Caco-2 (cell line): Measurements from ENCODE around the gene ARPC2. TPM values are rescaled to one million over a fixed set of nuclear protein-coding genes. Genes with fewer than 3 reads are reported as not detected.

Source experiments
- BruUV-seq: library from RNA; stranded (reverse); fragments of 400-500 nt; replicated peaks from 2 replicates; lab custom pipeline; 2021; lab: Mats Ljungman, UMichigan
- CTCF ChIA-PET: fragments of 300-600 bp; sonication (Branson Sonifier 250); formaldehyde crosslinking; loops from one replicate; lab custom pipeline; 2022; ENCODE audit warnings: antibody characterized with exemption; lab: Charles Lee
- POLR2A ChIA-PET: fragments of 300-600 bp; sonication (Branson Sonifier 250); formaldehyde crosslinking; loops from one replicate; lab custom pipeline; 2022; ENCODE audit warnings: antibody characterized with exemption; lab: Charles Lee
- DNase-seq, 2 experiments: peaks; one replicate each; pipeline versions ENCODE4 v3.0.0 to v3.0.0-alpha.2; 2020 to 2022
- H3K27me3 ChIP-seq: replicated peaks from 2 replicates; pipeline ENCODE4 v1.6.0; 2011; ENCODE audit warnings: low read length; ENCODE audit not compliant: control insufficient read depth, insufficient read depth
- H3K36me3 ChIP-seq: 2 replicates; pipeline ENCODE4 v1.5.1; 2011; ENCODE audit warnings: low read length; ENCODE audit not compliant: control insufficient read depth, insufficient read depth
- H3K4me1 ChIP-seq: fragments of 250-450 bp; sonication (Bioruptor Pico); 2 replicates; pipeline ENCODE4 v1.5.1; 2020; ENCODE audit warnings: mild to moderate bottlenecking
- H3K4me3 ChIP-seq: 2 replicates; pipeline ENCODE4 v1.5.1; 2011; ENCODE audit warnings: low read depth, mild to moderate bottlenecking, control low read depth, low read length
- H3K9me3 ChIP-seq: fragments of 250-450 bp; sonication (Bioruptor Pico); 2 replicates; pipeline ENCODE4 v1.5.1; 2020; ENCODE audit warnings: mild to moderate bottlenecking, moderate library complexity
- H3K27ac Mint-ChIP-seq: one replicate; pipeline ENCODE4 v1.8.0; 2022; ENCODE audit warnings: mixed read lengths; ENCODE audit not compliant: unreplicated experiment
- H3K27me3 Mint-ChIP-seq: one replicate; pipeline ENCODE4 v1.8.0; 2022; ENCODE audit warnings: mixed read lengths; ENCODE audit not compliant: insufficient read depth, unreplicated experiment
- H3K36me3 Mint-ChIP-seq: one replicate; pipeline ENCODE4 v1.8.0; 2022; ENCODE audit warnings: mild to moderate bottlenecking, mixed read lengths; ENCODE audit not compliant: insufficient read depth, unreplicated experiment
- H3K4me1 Mint-ChIP-seq: one replicate; pipeline ENCODE4 v1.8.0; 2022; ENCODE audit warnings: low read depth, mixed read lengths; ENCODE audit not compliant: unreplicated experiment
- H3K4me3 Mint-ChIP-seq: one replicate; pipeline ENCODE4 v1.8.0; 2022; ENCODE audit warnings: mild to moderate bottlenecking, moderate library complexity, mixed read lengths; ENCODE audit not compliant: unreplicated experiment
- H3K9me3 Mint-ChIP-seq: one replicate; pipeline ENCODE4 v1.8.0; 2022; ENCODE audit warnings: mixed read lengths; ENCODE audit not compliant: unreplicated experiment
- intact Hi-C: fragments of 100-400 bp; cut with micrococcal nuclease; formaldehyde crosslinking; loops from one replicate; pipeline ENCODE4 v1.10.0; 2022; ENCODE audit not compliant: unreplicated experiment
- total RNA-seq: library from RNA; stranded (reverse); gene quantifications from 2 replicates; pipeline ENCODE4 v1.2.3, GENCODE V29; 2022
- TF ChIP-seq, protein P1 (sequence below), 2 experiments: fragments of 200-600 bp in 1 of 2; IDR thresholded peaks; 1 replicate in 1 of 2; 2 replicates in 1 of 2; pipeline versions ENCODE4 v1.5.1 to v1.8.0; 2011 to 2022; ENCODE audit warnings: antibody characterized with exemption in 1 of 2, control low read depth in 1 of 2, inconsistent platforms in 1 of 2, low read depth in 1 of 2, low read length in 1 of 2, mild to moderate bottlenecking in 1 of 2, moderate library complexity in 1 of 2; ENCODE audit not compliant: insufficient read depth in 1 of 2, severe bottlenecking in 1 of 2, unreplicated experiment in 1 of 2

The ARPC2 gene
- total RNA-seq, 1 experiment from 2014 or later: 284 TPM

DNA sequence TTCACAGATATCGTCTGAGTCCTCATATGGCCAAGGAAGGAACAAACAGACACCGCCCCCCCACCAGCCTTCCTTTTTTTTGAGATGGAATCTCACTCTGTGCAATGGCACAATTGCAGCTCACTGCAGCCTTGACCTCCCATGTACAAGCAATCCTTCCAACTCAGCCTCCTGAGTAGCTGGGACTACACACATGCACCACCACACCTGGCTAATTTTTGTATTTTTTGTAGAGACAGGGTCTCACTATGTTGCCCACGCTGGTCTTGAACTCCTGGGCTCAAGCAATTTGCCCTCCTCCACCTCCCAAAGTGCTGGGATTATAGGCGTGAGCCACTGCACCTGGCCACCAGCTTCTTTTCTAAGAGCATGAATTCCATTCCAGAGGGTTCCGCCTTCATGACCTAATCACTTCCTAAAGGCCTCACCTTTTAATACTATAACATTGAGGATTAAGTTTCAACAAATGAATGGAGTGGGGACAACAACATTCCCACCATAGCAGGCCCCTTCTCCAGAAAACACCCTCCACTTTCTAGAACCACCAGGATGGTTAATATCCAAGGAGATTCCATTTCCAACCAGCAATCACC lies 77.5 kb downstream of the ARPC2 start:
- H3K9me3 Mint-ChIP-seq: no peaks in the 10 kb centered on the region
- H3K4me3 ChIP-seq: no peak overlapping the region
- POLR2A ChIA-PET: interaction anchor here (0.7 to 4.3 kb wide), 4 partner anchors 9 to 124 kb away, joined by 3 to 37 read pairs (median 9); no protein-coding TSS in a partner anchor
- TF ChIP-seq, protein P1, sequence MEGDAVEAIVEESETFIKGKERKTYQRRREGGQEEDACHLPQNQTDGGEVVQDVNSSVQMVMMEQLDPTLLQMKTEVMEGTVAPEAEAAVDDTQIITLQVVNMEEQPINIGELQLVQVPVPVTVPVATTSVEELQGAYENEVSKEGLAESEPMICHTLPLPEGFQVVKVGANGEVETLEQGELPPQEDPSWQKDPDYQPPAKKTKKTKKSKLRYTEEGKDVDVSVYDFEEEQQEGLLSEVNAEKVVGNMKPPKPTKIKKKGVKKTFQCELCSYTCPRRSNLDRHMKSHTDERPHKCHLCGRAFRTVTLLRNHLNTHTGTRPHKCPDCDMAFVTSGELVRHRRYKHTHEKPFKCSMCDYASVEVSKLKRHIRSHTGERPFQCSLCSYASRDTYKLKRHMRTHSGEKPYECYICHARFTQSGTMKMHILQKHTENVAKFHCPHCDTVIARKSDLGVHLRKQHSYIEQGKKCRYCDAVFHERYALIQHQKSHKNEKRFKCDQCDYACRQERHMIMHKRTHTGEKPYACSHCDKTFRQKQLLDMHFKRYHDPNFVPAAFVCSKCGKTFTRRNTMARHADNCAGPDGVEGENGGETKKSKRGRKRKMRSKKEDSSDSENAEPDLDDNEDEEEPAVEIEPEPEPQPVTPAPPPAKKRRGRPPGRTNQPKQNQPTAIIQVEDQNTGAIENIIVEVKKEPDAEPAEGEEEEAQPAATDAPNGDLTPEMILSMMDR (IDR thresholded peaks at IDR 0.05; ENCODE audit: insufficient read depth in 1 of 2, low read depth in 1 of 2, low read length in 1 of 2, severe bottlenecking in 1 of 2, unreplicated experiment in 1 of 2): no peak
- H3K36me3 ChIP-seq: no peaks in the 10 kb centered on the region
- peaks cover 25% of the 10 kb centered on the region for H3K36me3 Mint-ChIP-seq
- H3K27ac Mint-ChIP-seq: peak overlapping the region; percentile 100
- peaks cover 64% of the 10 kb centered on the region for H3K4me1 ChIP-seq
- H3K27me3 ChIP-seq: no peaks in the 10 kb centered on the region
- peak overlapping the region; percentile 86 for H3K4me3 Mint-ChIP-seq
- no peaks in the 10 kb centered on the region for H3K9me3 ChIP-seq
- intact Hi-C loops: loop anchor here (10.0 kb wide), 1 partner anchor 270 kb away; the partner anchor contains the start of genes CNOT9 and USP37
- BruUV-seq: no TSS peak
- CTCF ChIA-PET: interaction anchor here (1.6 to 11.4 kb wide), 4 partner anchors 8 to 106 kb away, joined by 4 to 121 read pairs (median 10); partner anchors contain the start of genes AAMP and PNKD
- H3K4me1 Mint-ChIP-seq: peaks cover 51% of the 10 kb centered on the region
- DNase-seq: peak; percentile 51 to 62
- no peaks in the 10 kb centered on the region for H3K27me3 Mint-ChIP-seq

DNA sequence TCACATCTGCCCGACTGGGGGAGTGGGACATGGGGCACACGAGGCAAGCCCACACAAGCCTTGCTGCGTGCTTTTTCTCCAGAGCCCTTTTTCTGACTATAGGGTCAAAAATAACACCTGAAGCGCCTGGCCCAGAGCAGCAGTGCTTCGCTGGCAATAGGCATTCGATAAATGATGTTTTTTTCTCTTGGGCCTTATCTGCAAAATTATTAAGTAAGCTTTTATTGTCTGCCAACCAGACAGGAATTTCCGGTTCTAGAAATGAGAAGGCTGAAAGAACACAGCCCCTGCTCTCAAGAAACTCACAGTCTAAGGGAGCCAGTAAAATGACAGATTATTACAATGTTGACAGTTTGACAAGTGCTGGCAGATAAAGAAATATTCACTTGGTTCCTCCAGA lies 78.0 kb downstream of the ARPC2 start:
- intact Hi-C loops: loop anchor here (10.0 kb wide), 1 partner anchor 270 kb away; the partner anchor contains the start of genes CNOT9 and USP37
- no TSS peak for BruUV-seq
- peak overlapping the region; percentile 86 for H3K4me3 Mint-ChIP-seq

DNA sequence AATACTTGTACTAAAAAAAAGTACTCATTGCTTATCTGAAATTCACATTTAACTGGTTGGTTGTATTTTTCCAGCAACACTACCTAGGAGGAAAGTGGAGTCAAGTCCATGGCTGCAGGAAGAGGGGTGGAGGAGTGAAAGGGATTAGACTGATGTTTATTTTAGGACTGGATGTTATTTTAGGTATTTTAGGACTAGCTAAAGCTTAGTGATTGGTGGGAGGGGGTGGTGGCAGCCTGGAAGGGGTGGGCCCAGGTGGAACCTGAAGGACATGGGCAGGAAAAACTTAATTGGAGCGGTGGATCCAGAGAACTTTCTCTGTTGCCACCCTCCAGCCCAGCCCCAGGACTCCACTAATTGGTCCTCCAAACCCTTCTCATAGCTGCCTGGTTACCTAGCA lies 79.2 kb downstream of the ARPC2 start:
- intact Hi-C loops: loop anchor here (10.0 kb wide), 1 partner anchor 269 kb away; the partner anchor contains the start of genes CNOT9 and USP37
- ChIA-PET POLR2A (interaction anchor here (4.3 kb wide), 1 partner anchor 100 kb away, joined by 37 read pairs; no protein-coding TSS in a partner anchor), CTCF (interaction anchor here (0.6 to 11.4 kb wide), 6 partner anchors 9 to 1092 kb away, joined by 4 to 121 read pairs (median 6); partner anchors contain the start of genes AAMP and PNKD)
- DNase-seq: no peak
- H3K4me1 ChIP-seq: peaks cover 51% of the 10 kb centered on the region
- Mint-ChIP-seq H3K4me1 (peaks cover 35% of the 10 kb centered on the region), H3K9me3 (no peaks in the 10 kb centered on the region), H3K27me3 (no peaks in the 10 kb centered on the region), H3K27ac (peak overlapping the region; percentile 100), H3K36me3 (peaks cover 17% of the 10 kb centered on the region), H3K4me3 (peak overlapping the region; percentile 16)
- BruUV-seq: no TSS peak
- no peaks in the 10 kb centered on the region for H3K36me3 ChIP-seq
- H3K4me3 ChIP-seq: no peak overlapping the region
- H3K27me3 ChIP-seq: no peaks in the 10 kb centered on the region
- no peaks in the 10 kb centered on the region for H3K9me3 ChIP-seq
- TF ChIP-seq, protein P1 (IDR thresholded peaks at IDR 0.05; ENCODE audit: insufficient read depth in 1 of 2, low read depth in 1 of 2, low read length in 1 of 2, severe bottlenecking in 1 of 2, unreplicated experiment in 1 of 2): no peak

More for the DNA sequence above, 78.0 kb downstream of the ARPC2 start:
- no peaks in the 10 kb centered on the region for H3K9me3 Mint-ChIP-seq
- Histone ChIP-seq H3K9me3 (no peaks in the 10 kb centered on the region), H3K36me3 (no peaks in the 10 kb centered on the region), H3K4me3 (no peak overlapping the region), H3K27me3 (no peaks in the 10 kb centered on the region), H3K4me1 (peaks cover 59% of the 10 kb centered on the region)
- ChIA-PET CTCF (interaction anchor here (0.5 to 11.4 kb wide), 7 partner anchors 8 to 1094 kb away, joined by 3 to 121 read pairs (median 5); partner anchors contain the start of genes AAMP and PNKD), POLR2A (interaction anchor here (0.6 to 4.3 kb wide), 4 partner anchors 8 to 136 kb away, joined by 3 to 37 read pairs (median 12); no protein-coding TSS in a partner anchor)
- peak; percentile 69 to 85 for DNase-seq
- H3K4me1 Mint-ChIP-seq: peaks cover 46% of the 10 kb centered on the region
- H3K36me3 Mint-ChIP-seq: peaks cover 25% of the 10 kb centered on the region
- no peaks in the 10 kb centered on the region for H3K27me3 Mint-ChIP-seq
- TF ChIP-seq, protein P1 (IDR thresholded peaks at IDR 0.05; ENCODE audit: insufficient read depth in 1 of 2, low read depth in 1 of 2, low read length in 1 of 2, severe bottlenecking in 1 of 2, unreplicated experiment in 1 of 2): no peak
- peak overlapping the region; percentile 100 for H3K27ac Mint-ChIP-seq
